Left cardiac atrium (tissue), 4 donors: ENCODE measurements around the gene SH2D1B. TPM values are rescaled to one million over a fixed set of nuclear protein-coding genes. Genes with fewer than 3 reads are reported as not detected.
"Not testable (repeated sequence)": the region's sequence is repeated elsewhere in the genome, so short reads cannot be mapped to it uniquely, and the experiment has no call there.

ENCODE experiments used
- ATAC-seq, 2 donors: fragments of 200-7000 bp; cut with Tn5 transposase; one replicate each; pipeline ENCODE4 v1.9.1; 2020; ENCODE audit warnings: mild to moderate bottlenecking in 2 of 2, moderate library complexity in 2 of 2
- DNase-seq: peaks from one replicate; pipeline ENCODE4 v3.0.0-alpha.2; 2020
- intact Hi-C, 2 donors: fragments of 100-400 bp; cut with DNase I; formaldehyde crosslinking; loops; one replicate each; pipeline versions ENCODE4 v1.14.1 to v1.15.1; 2022 to 2023
- total RNA-seq, 2 donors: library from RNA; stranded (reverse); fragmentation: NEBNext Ultra II Directional; extraction: Animal tissue kit (Norgen Biotek cat#: 25700); gene quantifications; one replicate each; pipeline ENCODE4 v1.2.1, GENCODE V29; 2021
- donor health status: DM: no; HTN: yes; CAD: no.
- donor health status: DM: no; HTN: yes; CAD: no; lungs with severe emphysema.
- donor health status: DM: yes; HTN: yes; CAD: no.
- donor health status: Dilated cardiomyopathy.

The SH2D1B gene
- total RNA-seq, 2 donors from 2014 or later, result 0.13 to 0.27 TPM

- no peak for DNase-seq
- ATAC-seq, result no peak
- intact Hi-C loops, result no loop called here
Measured at GRCh38 chr1:162367772-162368171, 44.2 kb downstream of the SH2D1B start.

- peak; percentile 38 to 61 for ATAC-seq
- intact Hi-C loops, result no loop called here
- DNase-seq, result no peak
Measured at GRCh38 chr1:162367073-162367472, 44.9 kb downstream of the SH2D1B start.

DNA sequence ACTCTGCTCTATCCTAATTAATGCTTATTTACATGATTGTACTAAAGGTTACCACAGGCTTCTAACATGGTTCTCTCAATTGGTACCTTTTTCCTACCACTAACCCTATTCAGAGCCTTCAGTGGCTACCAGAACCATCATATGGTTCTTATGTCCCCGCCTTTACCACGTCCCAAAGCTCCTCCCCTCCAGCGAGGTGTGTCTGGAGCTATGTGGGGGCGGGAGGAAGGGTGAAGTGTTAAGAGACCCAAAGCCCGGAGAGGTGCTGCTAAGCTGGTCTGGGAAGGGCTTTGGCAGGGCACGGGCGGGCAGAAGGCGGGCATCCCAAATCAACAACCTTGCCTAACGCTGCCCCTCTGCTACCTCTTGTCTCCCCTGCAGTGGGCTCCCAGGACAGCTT, 45.3 kb downstream of the SH2D1B start:
- intact Hi-C loops, result no loop called here
- DNase-seq (no peak), ATAC-seq (peak in 1 of 2 donors; percentile 41)

- intact Hi-C loops, result no loop called here
- ATAC-seq (no peak), DNase-seq (no peak)
Measured at GRCh38 chr1:162366149-162366548, 45.8 kb downstream of the SH2D1B start.

DNA sequence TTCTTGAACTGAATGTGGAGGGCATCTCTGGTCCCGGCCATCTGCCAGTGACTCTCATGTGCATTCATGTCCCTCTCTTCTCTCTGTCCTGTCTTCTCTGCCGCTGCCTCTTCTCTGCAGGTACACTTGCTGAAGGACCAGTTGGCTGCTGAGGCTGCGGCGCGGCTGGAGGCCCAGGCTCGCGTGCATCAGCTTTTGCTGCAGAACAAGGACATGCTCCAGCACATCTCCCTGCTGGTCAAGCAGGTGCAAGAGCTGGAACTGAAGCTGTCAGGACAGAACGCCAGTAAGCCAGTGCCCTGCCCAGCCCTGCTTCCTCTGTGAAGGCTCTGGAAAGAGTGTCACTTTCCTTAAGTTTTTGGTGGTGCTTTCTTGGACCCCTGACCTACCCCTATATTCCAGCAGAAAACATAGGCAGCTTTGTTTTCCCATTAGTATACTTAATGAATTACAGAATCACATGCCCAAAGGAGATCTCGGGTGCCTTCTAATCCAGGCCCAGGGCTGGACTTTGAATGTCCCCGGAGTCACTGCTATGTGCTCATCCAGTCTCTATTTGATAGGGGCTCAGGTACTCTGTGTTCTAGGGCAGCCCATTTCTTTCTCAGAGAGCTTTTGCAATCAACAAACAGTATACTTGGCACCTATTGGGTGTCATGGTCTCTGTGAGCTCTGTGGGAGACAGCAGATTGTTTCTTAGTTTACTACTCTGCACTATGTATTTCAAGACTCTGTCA, 46.5 kb downstream of the SH2D1B start:
- no peak for DNase-seq

GRCh38 chr1:162364498-162364897, 47.4 kb downstream of the SH2D1B start:
- ATAC-seq, result no peak
- intact Hi-C loops, result no loop called here

More for the DNA sequence above, 46.5 kb downstream of the SH2D1B start:
- ATAC-seq, result no peak
- intact Hi-C loops, result no loop called here

GRCh38 chr1:162363823-162364222, 48.1 kb downstream of the SH2D1B start:
- intact Hi-C loops, result no loop called here
- DNase-seq (no peak), ATAC-seq (no peak)

More at GRCh38 chr1:162364498-162364897, 47.4 kb downstream of the SH2D1B start:
- DNase-seq, result no peak

DNA sequence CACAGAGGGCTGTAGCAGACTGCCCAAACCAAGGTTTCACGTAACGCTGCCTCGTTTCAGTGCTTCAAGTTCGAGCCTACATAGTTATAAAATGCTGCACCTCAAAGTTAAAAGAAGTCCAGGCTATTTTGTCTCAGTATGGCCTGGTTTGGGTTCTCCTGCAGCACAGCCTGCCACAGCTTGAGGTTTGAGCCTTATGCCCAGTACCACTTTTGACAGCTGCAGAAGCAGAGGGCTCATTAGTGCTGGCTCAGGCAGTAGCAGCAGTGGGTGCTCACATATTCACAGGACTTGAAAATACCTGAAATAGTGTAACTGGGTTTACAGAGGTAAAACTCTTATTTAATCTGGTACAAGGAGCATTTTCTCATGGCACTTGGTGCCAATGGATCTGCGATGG, 50.6 kb downstream of the SH2D1B start:
- no peak for DNase-seq
- intact Hi-C loops, result no loop called here
- no peak for ATAC-seq

DNA sequence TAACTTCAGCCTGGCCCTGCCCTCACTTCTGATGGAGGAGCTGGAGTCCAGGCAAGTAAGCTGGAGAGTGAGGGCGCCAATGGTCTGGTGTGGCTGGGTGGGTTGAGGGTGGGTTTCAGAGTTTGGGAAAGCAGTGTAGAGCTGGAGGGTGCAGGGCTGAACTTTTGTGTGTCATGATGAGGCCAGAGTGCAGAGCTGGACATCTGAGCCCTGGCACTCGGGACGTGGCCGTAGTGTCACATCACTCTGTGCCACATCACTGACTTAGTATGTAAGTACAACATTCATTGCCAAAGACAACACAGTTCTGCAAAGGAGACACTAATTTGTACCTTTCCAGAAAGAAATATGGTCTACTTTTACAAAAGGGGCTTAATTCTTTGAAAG, 51.1 kb downstream of the SH2D1B start:
- ATAC-seq (no peak), DNase-seq (no peak)
- intact Hi-C loops, result no loop called here

DNA sequence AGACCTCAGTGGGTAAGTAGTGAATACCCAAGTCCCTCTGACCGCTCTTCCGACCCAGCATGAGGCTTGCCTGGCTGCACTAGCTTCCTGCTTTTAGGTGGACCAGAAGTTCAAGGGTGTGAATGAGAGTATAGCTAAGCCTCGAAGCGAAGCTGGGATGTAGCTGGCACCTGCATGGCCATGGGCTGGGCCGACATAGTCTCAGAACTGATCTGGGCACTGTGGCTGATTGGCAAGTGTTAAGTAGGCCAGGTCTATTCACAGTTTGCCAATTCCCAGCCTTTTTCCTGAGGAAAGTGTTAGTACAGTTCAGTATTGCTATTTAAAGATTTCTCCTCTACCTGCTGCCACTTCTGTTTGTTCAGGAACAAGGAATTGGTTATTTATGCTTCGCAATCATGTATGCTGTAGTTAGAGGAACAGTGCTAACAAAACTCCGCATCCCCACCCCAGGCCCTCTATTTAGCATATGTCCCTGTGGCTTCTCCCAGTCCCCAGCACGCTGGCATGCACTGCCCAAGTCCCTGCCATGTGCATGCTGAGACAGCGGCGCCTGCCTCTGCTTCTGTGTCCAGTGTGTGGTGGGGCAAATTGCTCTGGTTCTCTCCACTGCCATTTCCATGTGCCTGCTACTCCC, 51.6 kb downstream of the SH2D1B start:
- intact Hi-C loops, result no loop called here
- ATAC-seq (no peak), DNase-seq (no peak)

GRCh38 chr1:162359523-162360236, 52.3 kb downstream of the SH2D1B start:
- ATAC-seq (no peak), DNase-seq (no peak)
- intact Hi-C loops, result no loop called here

- intact Hi-C loops, result no loop called here
- DNase-seq (no peak), ATAC-seq (peak in 1 of 2 donors; percentile 21)
Measured at GRCh38 chr1:162358928-162359327, 53.0 kb downstream of the SH2D1B start.

DNA sequence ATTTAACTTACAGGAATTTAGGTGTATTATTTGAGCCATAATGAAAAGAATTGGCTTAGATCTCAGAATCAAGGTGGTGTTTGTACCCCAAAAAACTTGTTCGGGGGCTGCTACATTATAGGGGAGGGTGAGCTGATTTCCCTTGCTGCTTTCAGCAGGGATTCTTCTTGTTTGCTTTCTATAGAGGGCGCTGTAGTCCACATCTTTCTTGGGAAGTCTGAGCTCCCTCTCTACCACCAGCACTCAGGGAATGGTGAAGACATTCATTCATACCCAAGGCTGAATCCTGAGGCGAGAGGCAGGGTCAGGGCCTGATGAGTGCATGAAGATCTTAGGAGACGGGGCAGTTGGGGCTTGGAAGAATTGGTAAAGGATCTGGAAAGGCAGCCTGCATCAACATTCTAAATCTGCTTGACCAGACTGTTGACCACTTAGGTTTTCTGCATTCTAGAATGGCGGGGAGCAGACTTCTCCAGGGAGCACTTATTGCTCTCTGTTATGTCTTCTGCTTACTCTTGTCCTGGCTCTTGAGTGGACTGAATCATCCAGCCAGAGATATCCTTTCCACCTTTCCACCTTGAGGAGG, 54.2 kb downstream of the SH2D1B start:
- DNase-seq (no peak), ATAC-seq (no peak)
- intact Hi-C loops, result no loop called here

GRCh38 chr1:162353702-162354101, 58.2 kb downstream of the SH2D1B start:
- no peak for ATAC-seq
- no peak for DNase-seq
- intact Hi-C loops, result no loop called here

- ATAC-seq (no peak), DNase-seq (no peak)
- intact Hi-C loops, result no loop called here
Measured at GRCh38 chr1:162353078-162353477, 58.9 kb downstream of the SH2D1B start.

DNA sequence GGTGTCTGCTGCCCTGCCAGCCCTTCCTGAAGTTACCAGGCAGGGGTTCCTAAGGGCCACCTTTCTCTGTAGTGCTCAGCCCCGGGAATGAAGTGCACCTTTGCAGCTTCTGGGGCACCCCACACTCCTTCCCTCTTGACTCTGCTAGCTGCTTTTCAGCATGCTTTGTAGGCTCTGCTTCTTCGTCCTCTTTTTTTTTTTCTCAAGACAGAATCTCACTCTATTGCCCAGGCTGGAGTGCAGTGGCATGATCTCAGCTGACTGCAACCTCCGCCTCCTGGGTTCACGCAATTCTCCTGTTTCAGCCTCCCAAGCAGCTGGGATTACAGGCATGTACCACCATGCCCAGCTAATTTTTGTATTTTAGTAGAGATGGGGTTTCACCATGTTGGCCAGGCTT, 60.1 kb downstream of the SH2D1B start:
- DNase-seq, ATAC-seq, intact Hi-C loops: not testable (repeated sequence)

DNA sequence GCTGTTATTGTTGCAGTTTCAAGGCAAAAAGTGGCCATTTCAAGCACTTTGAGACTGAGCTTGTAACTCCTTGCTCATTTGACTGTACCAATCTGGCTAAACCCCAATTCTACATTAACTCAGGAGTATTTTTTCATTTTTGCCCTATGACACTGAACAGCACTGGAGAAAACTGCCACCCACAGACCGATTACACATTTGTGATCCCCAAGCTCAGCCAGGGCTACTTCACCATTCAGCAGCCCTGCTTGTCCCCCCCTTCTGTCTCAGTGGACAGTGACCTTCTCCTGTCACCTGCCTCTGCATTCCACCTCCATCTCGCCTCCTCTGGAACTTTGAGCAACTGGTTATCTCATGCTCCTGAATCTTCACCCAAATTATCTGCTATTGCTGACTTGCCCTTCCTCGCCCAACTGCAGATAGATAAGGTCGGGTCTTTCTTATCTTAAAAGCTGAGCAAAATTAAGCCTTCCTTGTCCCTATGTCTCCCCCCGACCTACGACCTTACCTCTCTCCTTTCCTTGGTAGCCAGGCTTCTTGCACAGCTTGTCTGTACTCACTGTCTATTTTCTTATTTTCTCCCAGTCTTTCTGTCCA, 60.6 kb downstream of the SH2D1B start:
- no peak for ATAC-seq

GRCh38 chr1:162349635-162350330, 62.2 kb downstream of the SH2D1B start:
- no peak for DNase-seq
- peak in 1 of 2 donors; percentile 66 for ATAC-seq
- intact Hi-C loops, result no loop called here

More for the DNA sequence above, 60.6 kb downstream of the SH2D1B start:
- intact Hi-C loops, result no loop called here
- no peak for DNase-seq

- intact Hi-C loops, result no loop called here
- ATAC-seq (no peak), DNase-seq (no peak)
Measured at GRCh38 chr1:162347281-162347680, 64.7 kb downstream of the SH2D1B start.
